SU-DHL-6 (cell line): ENCODE measurements around the gene ZMIZ1.

Experiments
- H2AFZ ChIP-seq: fragments of 200-600 bp; sonication (generic); 2 replicates; pipeline ENCODE4 v1.6.1; 2014; ENCODE audit warnings: low read depth, mild to moderate bottlenecking, moderate library complexity, mixed read lengths, antibody characterized with exemption, low read length; ENCODE audit not compliant: severe bottlenecking
- H3F3A ChIP-seq: fragments of 200-600 bp; shearing (Covaris generic); 2 replicates; pipeline ENCODE4 v1.6.0; 2016; ENCODE audit warnings: antibody characterized with exemption, mild to moderate bottlenecking; ENCODE audit not compliant: insufficient read depth
- H3K27ac ChIP-seq: fragments of 200-600 bp; sonication (generic); 2 replicates; pipeline ENCODE4 v1.5.1; 2016; ENCODE audit warnings: low read depth, mild to moderate bottlenecking, low read length, moderate library complexity, mixed read lengths
- H3K27me3 ChIP-seq: fragments of 200-600 bp; sonication (generic), shearing (Covaris generic); 2 replicates; pipeline ENCODE4 v1.6.0; 2014; ENCODE audit warnings: mild to moderate bottlenecking, low read length
- H3K36me3 ChIP-seq: fragments of 200-600 bp; sonication (generic); 2 replicates; pipeline ENCODE4 v1.6.1; 2014; ENCODE audit warnings: mild to moderate bottlenecking, low read length, mixed read lengths
- H3K4me2 ChIP-seq: fragments of 300-600, 200-600 bp; shearing (Covaris generic), sonication (generic); 2 replicates; pipeline ENCODE4 v1.6.0; 2014; ENCODE audit warnings: low read length, low read depth, mild to moderate bottlenecking; ENCODE audit not compliant: poor library complexity, severe bottlenecking
- H3K4me3 ChIP-seq: fragments of 200-600 bp; sonication (generic); 2 replicates; pipeline ENCODE4 v1.5.1; 2014; ENCODE audit warnings: antibody characterized with exemption, low read length, mild to moderate bottlenecking, mixed read lengths; ENCODE audit not compliant: insufficient read depth, poor library complexity, severe bottlenecking
- H3K79me2 ChIP-seq: fragments of 200-600 bp; sonication (generic); 2 replicates; pipeline ENCODE4 v1.6.1; 2014; ENCODE audit warnings: mild to moderate bottlenecking, low read length, moderate library complexity; ENCODE audit not compliant: insufficient read depth
- H3K9ac ChIP-seq: fragments of 200-600 bp; sonication (generic); 2 replicates; pipeline ENCODE4 v1.7.0; 2014; ENCODE audit warnings: mild to moderate bottlenecking, low read length
- H3K9me2 ChIP-seq: fragments of 200-600 bp; sonication (generic); replicated peaks from 2 replicates; pipeline ENCODE4 v1.6.1; 2014; ENCODE audit warnings: low read length; ENCODE audit not compliant: insufficient read depth
- H3K9me3 ChIP-seq: fragments of 200-600 bp; sonication (generic); 2 replicates; pipeline ENCODE4 v1.6.1; 2014; ENCODE audit warnings: low read length, mixed read lengths; ENCODE audit not compliant: insufficient read depth
- H4K20me1 ChIP-seq: fragments of 200-600 bp; sonication (generic); 2 replicates; pipeline ENCODE4 v1.6.1; 2014; ENCODE audit warnings: low read depth, mild to moderate bottlenecking, antibody characterized with exemption, low read length, moderate library complexity, mixed read lengths
- EZH2phosphoT487 ChIP-seq: fragments of 200-600 bp; sonication (generic), shearing (Covaris generic); conservative IDR thresholded peaks from 2 replicates; pipeline ENCODE4 v1.6.1; 2018; ENCODE audit warnings: mild to moderate bottlenecking, antibody characterized with exemption, low read length, moderate library complexity, mixed read lengths
- TF ChIP-seq, protein P1 (sequence below): fragments of 200-600 bp; sonication (generic); IDR thresholded peaks from one replicate; pipeline ENCODE4 v1.5.1; 2017; ENCODE audit warnings: antibody characterized with exemption, mild to moderate bottlenecking, low read length, moderate library complexity; ENCODE audit not compliant: insufficient read depth, poor library complexity, severe bottlenecking

ZMIZ1 gene

DNA sequence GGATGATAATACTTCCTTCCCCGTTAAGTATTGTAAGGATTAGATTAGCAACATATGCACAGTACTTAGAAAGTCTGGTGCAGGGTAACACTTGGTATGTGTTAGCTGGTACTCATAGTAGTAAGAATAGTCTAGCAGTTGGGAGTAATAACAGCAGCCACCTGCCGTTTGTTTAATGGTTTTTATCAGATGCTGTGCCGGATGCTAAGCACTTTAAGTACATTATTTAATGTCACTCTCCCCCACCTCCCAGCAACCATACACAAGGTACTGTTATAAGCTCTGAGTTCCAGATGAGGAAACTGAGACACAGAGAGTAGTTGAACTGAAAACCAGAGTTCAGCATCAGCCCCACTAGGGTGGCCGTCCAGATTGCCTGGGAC lies 60.1 kb downstream of the ZMIZ1 start:
- Histone ChIP-seq H3K27me3 (no peaks in the 10 kb centered on the region), H4K20me1 (no peaks in the 10 kb centered on the region), H2AFZ (no peak overlapping the region), H3K36me3 (no peaks in the 10 kb centered on the region), H3K9me2 (no peaks in the 10 kb centered on the region), H3K4me2 (no peak overlapping the region), H3K79me2 (no peaks in the 10 kb centered on the region), H3K27ac (no peak overlapping the region), H3K9me3 (no peaks in the 10 kb centered on the region), H3F3A (no peaks in the 10 kb centered on the region), H3K9ac (no peak overlapping the region), H3K4me3 (no peak overlapping the region)
- TF ChIP-seq, protein P1, sequence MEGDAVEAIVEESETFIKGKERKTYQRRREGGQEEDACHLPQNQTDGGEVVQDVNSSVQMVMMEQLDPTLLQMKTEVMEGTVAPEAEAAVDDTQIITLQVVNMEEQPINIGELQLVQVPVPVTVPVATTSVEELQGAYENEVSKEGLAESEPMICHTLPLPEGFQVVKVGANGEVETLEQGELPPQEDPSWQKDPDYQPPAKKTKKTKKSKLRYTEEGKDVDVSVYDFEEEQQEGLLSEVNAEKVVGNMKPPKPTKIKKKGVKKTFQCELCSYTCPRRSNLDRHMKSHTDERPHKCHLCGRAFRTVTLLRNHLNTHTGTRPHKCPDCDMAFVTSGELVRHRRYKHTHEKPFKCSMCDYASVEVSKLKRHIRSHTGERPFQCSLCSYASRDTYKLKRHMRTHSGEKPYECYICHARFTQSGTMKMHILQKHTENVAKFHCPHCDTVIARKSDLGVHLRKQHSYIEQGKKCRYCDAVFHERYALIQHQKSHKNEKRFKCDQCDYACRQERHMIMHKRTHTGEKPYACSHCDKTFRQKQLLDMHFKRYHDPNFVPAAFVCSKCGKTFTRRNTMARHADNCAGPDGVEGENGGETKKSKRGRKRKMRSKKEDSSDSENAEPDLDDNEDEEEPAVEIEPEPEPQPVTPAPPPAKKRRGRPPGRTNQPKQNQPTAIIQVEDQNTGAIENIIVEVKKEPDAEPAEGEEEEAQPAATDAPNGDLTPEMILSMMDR = no peak
- no peak for TF ChIP-seq EZH2phosphoT487

DNA sequence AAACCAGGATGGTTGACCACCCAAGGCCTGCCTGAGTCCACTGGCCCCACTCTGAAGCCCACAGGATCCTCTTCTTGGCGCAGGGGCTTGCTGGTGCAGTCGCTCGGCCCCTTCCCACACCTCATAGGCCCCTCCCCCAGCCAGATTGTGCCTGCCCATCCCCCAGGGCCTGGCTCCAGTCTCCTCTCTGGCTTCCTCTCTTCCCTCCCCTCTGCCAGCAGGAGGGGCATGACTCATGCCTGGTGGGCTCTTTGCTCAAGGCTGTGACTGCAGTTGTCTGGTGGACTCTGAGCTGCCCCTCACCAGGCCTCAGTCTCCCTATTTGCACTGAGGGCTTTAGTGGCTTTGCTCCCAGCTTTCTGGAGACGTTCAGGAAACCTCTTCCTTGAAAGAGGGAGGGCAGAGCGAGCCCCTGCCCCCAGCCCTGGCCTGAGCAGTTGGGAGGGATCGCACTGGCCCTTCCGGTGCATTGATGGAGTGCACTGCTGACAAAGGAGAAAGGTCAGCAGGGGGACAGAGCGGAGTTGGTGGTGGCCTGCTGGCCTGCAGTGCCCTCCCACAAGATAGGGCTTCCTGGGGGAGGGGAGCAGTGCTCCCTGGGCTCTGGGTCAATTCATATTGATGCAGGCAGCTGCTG lies 60.7 kb downstream of the ZMIZ1 start:
- H3K79me2 ChIP-seq = no peaks in the 10 kb centered on the region
- H3K36me3 ChIP-seq = no peaks in the 10 kb centered on the region
- no peak overlapping the region for H2AFZ ChIP-seq
- no peaks in the 10 kb centered on the region for H3F3A ChIP-seq
- no peak overlapping the region for H3K4me3 ChIP-seq
- H3K4me2 ChIP-seq = no peak overlapping the region
- no peak overlapping the region for H3K9ac ChIP-seq
- H3K27ac ChIP-seq = no peak overlapping the region
- H3K9me3 ChIP-seq = no peaks in the 10 kb centered on the region
- H3K9me2 ChIP-seq = no peaks in the 10 kb centered on the region
- TF ChIP-seq, protein P1 = no peak
- no peak for TF ChIP-seq EZH2phosphoT487
- no peaks in the 10 kb centered on the region for H4K20me1 ChIP-seq
- H3K27me3 ChIP-seq = no peaks in the 10 kb centered on the region

DNA sequence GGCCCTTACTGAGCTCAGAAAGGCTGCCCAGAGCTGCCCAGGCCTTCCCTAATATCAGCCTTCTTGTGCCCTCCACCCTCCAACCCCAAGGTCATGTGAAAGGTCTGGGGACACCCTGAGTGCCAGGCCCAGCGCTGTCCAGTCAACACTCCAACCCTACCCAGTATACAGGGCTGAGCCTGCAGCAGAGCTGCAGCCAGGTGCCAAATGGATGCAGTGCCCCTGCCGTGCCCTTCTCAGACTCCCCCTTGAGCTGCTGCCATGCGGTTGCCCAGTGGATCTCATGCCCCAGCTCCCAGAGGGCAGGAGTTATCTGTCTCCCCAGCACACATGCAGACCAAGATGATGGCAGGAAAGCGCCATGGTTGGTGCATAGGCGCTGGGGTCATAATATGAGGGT lies 61.5 kb downstream of the ZMIZ1 start:
- Histone ChIP-seq H4K20me1 (no peaks in the 10 kb centered on the region), H3K4me2 (no peak overlapping the region), H3K79me2 (no peaks in the 10 kb centered on the region), H2AFZ (no peak overlapping the region), H3F3A (no peaks in the 10 kb centered on the region), H3K36me3 (no peaks in the 10 kb centered on the region), H3K27me3 (no peaks in the 10 kb centered on the region), H3K4me3 (no peak overlapping the region), H3K9me2 (no peaks in the 10 kb centered on the region), H3K27ac (no peak overlapping the region), H3K9ac (no peak overlapping the region), H3K9me3 (no peaks in the 10 kb centered on the region)
- TF ChIP-seq, protein P1 = no peak
- no peak for TF ChIP-seq EZH2phosphoT487
